AG20443 (cell line): ENCODE data around the gene GDF10.

Experiments
- DNase-seq: peaks from one replicate; pipeline ENCODE4 v3.0.0; 2012; ENCODE audit warnings: low spot score, mixed read lengths

Gene GDF10

DNA sequence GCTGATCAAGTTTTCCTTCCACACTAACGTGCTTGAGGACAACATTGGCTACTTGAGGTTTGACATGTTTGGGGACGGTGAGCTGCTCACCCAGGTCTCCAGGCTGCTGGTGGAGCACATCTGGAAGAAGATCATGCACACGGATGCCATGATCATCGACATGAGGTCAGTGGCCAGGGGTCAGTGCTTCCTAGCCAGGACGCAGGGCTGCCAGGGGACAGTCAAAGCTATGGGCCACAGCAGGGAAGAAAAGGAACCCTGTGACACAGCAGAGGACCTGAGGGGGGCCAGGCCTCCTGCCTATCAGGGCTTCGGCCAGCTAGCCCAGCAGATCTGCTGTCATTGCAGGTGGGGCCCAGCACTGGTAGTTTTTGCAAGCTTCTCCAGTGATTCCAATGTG, 53.4 kb downstream of the GDF10 start:
- no peak for DNase-seq

DNA sequence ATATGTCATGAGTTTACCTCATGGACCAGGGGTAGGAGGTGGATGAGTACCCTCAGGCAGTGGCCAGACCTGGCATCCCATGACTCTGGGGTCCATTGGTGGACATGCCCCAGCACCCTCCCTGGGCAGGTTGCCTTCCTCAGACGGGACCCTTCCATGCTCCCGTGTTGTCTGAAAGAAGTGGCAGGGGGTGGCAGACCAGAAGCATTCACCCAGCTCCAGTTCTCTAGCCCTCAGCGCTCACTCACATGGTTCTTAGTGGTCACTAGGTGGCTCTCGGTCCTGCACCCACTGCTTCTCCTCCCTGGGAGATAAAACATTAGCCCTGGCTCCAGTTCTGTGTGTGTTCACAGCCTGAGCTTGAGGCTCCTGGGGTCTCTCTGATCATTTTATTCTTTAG, 54.2 kb downstream of the GDF10 start:
- no peak for DNase-seq

DNA sequence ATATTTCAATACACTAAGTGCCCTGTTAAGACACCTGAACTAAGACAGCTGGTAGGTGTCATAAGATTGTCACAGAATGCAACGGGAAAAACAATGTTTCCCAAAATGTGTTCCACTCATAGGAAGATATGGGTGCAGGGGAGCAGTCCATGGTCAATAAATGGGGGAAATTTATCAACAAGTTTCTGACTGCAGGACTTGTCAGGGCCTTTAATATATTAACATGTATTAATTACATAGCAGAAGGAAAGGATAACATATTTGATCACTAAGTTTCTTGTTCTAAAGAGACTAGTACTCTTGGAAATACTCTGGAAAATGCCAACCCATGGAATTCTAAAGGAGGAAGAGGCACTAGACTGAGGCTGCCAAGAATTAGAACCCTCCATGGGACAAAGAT, 54.9 kb downstream of the GDF10 start:
- no peak for DNase-seq

DNA sequence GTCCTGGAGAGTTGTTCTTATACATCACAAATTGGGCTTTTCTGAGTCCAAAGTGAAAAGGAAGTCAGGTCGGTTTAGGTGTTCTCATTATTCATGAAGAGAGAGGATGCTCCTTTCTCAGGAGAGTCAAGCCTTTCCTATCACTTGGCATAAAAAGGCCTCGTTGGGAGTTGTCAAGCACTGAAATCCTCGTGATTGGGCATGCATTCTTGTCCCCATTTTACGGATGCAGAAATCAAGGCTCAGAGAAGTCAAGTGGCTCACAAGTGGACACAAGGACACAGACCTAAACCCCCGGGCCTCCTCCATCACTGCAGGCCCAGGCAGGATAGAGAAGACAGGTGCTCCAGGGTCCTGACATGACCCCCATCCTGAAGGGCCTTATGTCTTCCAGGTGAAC, 56.7 kb downstream of the GDF10 start:
- DNase-seq, result no peak

DNA sequence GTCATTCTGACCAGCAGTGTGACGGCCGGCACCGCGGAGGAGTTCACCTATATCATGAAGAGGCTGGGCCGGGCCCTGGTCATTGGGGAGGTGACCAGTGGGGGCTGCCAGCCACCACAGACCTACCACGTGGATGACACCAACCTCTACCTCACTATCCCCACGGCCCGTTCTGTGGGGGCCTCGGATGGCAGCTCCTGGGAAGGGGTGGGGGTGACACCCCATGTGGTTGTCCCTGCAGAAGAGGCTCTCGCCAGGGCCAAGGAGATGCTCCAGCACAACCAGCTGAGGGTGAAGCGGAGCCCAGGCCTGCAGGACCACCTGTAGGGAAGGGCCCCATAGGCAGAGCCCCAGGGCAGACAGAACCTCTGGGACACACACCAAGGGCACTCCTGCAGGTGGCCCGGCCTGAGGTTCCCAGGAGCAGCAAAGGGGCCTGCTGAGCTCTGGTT, 57.2 kb downstream of the GDF10 start:
- no peak for DNase-seq

DNA sequence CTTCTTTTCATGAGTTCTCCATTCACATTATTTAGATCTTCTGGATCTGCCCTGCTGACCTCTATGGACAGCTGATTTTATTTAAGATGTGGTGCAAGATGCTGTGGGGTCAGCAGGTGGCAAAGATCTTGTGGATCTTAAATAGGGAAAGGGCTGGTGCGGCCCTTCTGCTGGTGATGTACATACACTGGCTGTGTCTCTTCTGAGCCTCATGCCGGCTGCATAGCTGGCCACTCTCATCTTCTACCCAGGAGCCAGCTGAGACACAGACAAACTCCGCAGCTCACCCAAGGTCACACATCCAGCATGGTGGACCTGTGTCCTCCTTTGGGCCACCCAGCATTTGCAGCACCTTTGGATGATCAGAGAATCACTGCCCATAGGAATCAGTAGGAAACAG, 57.9 kb downstream of the GDF10 start:
- DNase-seq, result no peak

DNA sequence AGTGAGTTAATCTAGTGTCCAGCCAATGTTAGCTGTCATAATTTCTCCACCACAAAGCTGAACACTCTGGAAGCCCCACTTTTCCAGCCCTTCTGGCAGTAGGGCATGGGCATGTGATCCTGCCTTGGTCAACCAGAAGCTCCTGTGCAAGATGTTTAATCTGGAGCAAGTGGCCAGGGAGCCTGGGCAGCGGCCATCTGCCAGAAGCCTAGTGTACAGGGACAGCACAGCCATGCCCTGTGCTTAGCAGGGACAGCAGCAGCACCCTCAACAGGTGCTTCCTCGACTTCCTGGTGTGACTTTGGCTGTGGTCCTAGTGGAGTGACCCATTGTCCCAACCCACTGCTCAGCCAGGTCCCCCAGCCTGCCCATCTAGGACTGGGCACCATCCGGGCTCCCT, 58.5 kb downstream of the GDF10 start:
- no peak for DNase-seq

DNA sequence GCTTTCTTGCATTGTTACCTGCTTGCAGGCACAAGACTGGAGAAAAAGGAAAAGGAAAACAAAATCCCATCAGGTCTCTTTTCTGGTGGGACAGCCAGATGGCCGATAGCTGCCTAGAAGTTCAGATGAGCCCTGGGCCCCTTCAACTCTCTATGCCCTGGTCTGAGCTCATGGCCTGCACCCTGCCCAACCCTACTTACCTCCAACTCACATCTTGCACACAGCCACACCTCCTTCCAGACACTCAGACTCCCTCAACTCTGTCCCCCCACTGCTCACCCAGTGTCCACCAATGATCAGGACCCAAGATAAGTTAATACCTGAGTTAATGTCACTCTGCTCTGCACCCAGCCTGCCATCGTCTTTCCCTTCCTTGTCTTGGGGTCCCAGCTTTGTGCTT, 59.1 kb downstream of the GDF10 start:
- DNase-seq, result no peak

DNA sequence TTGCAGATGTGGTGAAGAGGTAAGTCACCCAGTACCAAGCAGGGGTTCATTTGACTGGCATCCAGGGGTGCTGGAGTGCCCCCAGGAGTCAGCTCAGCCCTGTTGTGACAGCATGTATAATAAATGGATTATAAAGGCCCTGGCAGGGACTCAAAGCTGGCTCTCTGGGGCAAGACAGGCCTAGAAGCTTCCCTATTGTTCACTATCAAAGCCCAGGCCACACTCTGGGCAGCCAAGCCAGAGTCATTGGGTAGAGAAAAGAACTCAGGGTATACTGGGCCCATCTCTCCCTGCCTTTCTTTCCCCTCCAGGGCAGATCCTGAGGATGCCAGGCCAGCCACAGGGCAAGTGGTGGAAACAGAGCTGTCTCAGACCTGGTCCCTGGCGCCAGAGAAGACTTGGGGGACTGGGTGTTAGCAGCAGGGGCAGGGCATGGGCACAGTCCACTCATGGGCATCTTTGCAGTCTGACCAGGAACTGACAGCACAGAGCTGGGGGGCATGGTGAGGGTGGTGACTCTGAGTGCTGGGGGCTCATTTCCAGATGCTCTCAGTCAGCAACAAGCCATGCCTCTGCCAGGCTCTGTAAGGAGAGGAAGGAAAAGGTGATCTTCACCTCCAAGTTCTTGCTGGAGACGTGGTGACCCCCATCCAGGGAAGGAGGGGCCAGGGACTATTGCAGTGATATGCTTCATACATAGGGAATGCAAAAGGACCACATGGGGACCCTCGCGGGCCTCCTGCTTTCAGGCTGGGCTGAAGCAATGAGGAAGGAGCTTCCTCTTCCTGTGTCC, 59.8 kb downstream of the GDF10 start:
- DNase-seq, result no peak

DNA sequence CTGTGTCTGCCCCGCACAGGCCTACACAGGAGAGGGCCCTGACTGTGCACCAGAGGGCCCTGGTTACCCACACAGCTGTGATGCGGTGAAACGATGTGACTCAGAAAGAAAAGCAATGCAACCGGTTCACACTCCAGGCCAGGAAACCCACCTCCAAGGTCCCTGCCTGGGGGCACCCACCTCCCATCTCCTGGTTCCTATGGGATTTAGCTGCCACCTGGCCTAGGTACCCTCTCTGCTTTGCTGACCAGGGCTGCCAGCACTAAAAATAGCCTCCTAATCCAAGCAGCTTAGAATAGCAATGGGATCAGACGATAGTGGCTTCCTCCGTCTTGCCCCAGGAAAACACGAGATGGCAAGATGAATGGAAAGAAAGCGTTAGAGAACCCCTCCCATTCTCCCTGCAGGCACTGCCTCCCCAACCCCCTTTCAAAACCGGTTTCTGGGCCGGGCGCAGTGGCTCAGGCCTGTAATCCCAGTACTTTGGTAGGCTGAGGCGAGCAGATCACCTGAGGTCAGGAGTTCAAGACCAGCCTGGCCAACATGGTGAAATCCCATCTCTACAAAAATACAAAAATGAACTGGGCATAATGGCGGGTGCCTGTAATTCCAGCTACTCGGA, 60.5 kb downstream of the GDF10 start:
- DNase-seq, result no peak

DNA sequence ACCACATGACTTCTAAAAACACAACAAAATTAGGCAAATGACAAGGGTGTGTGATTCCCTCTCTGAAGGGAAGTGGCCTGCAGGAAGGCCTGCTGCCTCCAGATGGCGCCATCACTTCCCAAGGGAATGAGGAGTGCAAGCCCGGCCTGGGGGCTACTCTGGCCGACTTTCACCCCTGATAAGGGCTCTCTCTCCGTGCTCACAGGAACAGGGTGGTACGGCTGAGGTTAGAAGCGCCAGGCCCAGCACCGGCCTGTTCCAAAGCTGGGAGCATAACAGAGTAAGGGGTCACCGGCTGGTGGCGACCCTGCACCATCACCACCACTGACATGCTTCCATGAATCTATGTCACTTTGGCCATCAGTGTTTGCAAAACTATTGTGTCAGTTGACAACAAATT, 61.3 kb downstream of the GDF10 start:
- DNase-seq, result peak; percentile 66

DNA sequence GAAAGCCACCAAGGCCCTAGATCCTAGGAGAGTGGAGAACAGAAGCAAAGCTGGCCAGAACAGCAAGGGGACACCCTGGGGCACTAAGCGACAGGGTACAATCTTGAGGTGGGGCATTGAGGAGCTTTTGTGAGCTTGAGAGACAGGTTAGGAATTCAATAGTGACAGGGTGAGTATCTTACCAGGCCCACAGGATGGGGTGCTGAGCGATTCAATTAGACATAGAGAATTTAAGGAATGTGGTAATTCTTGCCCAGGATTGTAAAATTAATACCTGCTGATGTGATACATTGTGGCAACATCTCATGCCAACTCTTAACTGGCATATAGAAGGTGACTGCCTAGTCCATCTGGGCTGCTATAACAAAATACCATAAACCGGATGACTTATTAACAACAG, 62.2 kb downstream of the GDF10 start:
- DNase-seq, result no peak
